Choroid plexus epithelial cell (primary cell): Measurements from ENCODE around the gene HNRNPUL2.

Experiments used
- DNase-seq: peaks from one replicate; pipeline ENCODE4 v3.0.0-alpha.2; 2010; ENCODE audit warnings: low read depth
- H3K4me3 ChIP-seq: 2 replicates; pipeline ENCODE4 v1.5.1; 2011; ENCODE audit warnings: low read depth, mild to moderate bottlenecking, control low read depth, low read length, moderate library complexity
- TF ChIP-seq, protein P1 (sequence below): conservative IDR thresholded peaks from 2 replicates; pipeline ENCODE4 v1.5.1; 2011; ENCODE audit warnings: low read depth, mild to moderate bottlenecking, control low read depth, inconsistent platforms, low read length, moderate library complexity

HNRNPUL2 gene

DNA sequence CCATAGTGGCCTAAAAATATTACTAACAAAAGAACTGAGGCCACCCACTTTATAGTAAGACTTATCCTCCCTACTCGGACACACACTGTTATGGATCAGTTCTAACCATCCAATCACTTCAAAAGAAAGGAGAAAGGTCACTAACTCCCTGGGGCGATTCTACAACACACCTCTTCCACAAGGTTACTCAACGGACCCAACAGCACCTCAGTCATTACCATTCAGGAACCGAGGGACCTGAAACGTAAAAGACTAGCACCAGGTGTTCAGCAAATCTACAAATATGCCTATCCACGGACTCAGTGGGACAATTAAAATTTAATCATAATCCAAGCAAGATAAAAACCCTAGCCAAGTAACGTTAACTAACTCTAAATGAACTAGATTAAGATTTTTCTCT lies 1.6 kb downstream of the HNRNPUL2 start:
- TF ChIP-seq, protein P1, sequence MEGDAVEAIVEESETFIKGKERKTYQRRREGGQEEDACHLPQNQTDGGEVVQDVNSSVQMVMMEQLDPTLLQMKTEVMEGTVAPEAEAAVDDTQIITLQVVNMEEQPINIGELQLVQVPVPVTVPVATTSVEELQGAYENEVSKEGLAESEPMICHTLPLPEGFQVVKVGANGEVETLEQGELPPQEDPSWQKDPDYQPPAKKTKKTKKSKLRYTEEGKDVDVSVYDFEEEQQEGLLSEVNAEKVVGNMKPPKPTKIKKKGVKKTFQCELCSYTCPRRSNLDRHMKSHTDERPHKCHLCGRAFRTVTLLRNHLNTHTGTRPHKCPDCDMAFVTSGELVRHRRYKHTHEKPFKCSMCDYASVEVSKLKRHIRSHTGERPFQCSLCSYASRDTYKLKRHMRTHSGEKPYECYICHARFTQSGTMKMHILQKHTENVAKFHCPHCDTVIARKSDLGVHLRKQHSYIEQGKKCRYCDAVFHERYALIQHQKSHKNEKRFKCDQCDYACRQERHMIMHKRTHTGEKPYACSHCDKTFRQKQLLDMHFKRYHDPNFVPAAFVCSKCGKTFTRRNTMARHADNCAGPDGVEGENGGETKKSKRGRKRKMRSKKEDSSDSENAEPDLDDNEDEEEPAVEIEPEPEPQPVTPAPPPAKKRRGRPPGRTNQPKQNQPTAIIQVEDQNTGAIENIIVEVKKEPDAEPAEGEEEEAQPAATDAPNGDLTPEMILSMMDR: no peak
- DNase-seq: no peak
- peak overlapping the region; percentile 80 for H3K4me3 ChIP-seq

DNA sequence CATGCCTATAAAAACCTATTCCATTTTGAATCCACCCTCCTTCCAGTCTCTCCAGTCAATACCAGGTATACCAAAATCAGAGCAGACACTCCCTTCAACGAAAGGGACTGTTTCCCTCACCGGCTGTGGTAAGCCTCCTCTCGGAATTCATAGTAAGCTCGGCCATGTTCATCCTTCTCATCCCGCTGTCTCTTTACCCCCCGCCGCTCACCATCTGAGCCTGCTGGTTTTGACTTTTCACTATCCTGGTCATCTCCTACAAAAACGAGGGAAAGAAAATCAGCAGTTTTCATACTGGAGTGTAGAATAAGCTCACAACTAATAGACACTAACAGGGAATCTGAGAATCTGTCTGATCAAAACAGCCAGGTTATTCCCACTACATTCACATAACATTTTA lies 3.1 kb downstream of the HNRNPUL2 start:
- TF ChIP-seq, protein P1: no peak
- peak overlapping the region; percentile 80 for H3K4me3 ChIP-seq

DNA sequence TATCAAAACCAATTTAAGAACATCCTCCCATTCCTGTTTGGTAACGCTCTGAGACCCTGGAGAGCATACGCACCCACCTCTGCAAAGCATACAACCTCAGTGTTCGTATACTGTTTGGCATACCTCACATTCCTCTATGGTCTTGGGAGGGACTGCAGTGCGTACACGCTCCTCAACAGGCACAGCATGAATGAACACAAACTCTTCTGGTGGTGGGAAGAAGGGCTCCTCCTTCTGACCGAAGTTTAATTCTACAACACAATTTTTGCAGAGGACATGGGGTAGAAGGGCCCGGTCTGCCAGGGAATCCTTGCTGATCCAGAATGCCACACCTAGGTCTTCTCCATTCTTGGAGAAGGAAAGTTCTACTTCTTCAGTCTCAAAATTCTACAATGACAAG lies 5.3 kb downstream of the HNRNPUL2 start:
- peak; percentile 84 for DNase-seq
- H3K4me3 ChIP-seq: no peak overlapping the region
- TF ChIP-seq, protein P1: peak; percentile 52

More for the DNA sequence above, 3.1 kb downstream of the HNRNPUL2 start:
- DNase-seq: no peak

DNA sequence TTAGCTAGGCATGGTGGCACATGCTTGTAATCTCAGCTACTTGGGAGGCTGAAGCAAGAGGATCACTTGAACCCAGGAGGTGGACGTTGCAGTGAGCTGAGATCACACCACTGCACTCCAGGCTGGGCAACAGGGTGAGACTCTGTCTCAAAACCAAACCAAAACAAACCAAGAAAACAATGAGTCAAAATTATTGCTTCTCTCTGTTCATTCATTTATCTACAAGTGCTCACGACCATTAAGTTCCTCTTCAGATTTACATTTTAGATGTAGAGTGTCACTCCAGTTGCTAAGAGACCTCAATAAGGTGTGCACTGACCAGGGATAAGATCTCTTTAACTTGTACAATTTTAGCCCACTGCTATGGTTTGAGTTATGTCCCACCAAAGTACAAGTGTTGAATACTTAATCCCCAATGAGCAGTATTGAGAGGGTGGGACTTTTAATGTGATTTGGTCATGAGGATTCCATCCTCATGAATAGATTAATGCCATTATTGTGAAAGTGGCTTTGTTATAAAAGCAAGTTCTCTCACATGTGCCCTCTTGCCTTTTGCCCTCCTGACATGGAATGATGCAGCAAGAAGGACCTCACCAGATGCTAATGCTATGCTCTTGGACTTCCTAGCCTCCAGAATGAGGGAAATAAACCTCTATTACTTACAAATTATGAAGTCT lies 7.8 kb downstream of the HNRNPUL2 start:
- TF ChIP-seq, protein P1: no peak

DNA sequence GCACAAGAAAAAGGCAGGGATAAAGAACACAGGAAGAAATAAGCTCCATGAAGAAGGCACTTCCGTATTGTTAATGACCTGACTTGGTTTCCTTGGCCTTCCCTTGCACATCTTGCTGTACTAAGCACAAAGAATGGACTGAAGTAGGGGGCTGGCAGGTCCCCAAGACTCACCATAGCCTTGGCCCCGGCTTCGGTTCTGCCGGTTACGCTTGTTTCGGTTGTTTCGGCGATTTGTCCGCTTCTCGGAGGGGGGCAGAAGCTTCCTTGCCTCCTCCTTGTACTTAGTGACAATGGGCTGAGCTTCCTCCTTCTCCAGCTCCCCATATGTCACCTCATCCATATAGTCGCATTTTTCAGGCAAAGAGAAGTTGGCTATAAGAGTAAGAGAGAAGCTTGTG lies 10.4 kb downstream of the HNRNPUL2 start:
- no peak overlapping the region for H3K4me3 ChIP-seq
- TF ChIP-seq, protein P1: no peak
- DNase-seq: no peak

More for the DNA sequence above, 7.8 kb downstream of the HNRNPUL2 start:
- no peak overlapping the region for H3K4me3 ChIP-seq
- no peak for DNase-seq

DNA sequence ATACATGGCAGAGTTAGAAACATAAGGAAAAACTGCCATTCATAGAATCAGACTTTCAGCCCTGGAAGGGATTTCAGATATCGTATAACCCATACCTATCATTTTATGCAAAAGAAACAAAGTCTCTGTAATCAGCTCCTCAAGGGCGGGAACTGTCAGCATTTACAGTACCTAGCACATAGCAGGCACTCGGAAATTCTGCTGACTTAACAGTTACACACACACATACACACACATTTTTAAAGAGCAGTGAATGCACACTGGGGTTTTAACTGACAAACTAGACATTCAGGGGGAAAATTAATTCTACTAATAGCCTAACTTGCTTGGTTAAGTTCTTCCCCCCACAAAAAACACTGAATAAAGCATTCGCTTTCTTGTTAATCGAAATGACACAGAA lies 11.1 kb downstream of the HNRNPUL2 start:
- TF ChIP-seq, protein P1: no peak
- H3K4me3 ChIP-seq: no peak overlapping the region
- no peak for DNase-seq
